Measurements from ENCODE around the gene JAK3. TPM values are rescaled to one million over a fixed set of nuclear protein-coding genes. Genes with fewer than 3 reads are reported as not detected.
A peak's percentile ranks its signal among the peaks of the same experiment; 100 is the strongest.
"Not testable (repeated sequence)": the region's sequence is repeated elsewhere in the genome, so short reads cannot be mapped to it uniquely, and the experiment has no call there.

JAK3 gene
- total RNA-seq, 4 donors from 2014 or later, result 1.0 to 4.0 (median 1.7) TPM

- no peak for DNase-seq (ENCODE audit: low spot score in 2 of 2)
- TF ChIP-seq POLR2AphosphoS5 (IDR thresholded peaks at IDR 0.05) (no peak), CTCF (IDR thresholded peaks at IDR 0.05) (no peak), EP300 (IDR thresholded peaks at IDR 0.05) (no peak), POLR2A (IDR thresholded peaks at IDR 0.05) (no peak)
- Histone ChIP-seq H3K4me3 (peak overlapping the region; percentile 22), H3K27ac (no peak overlapping the region), H3K9me3 (no peaks in the 10 kb centered on the region), H3K27me3 (peaks cover 43% of the 10 kb centered on the region), H3K4me1 (peaks cover 30% of the 10 kb centered on the region), H3K36me3 (no peaks in the 10 kb centered on the region)
- 49% methylated on average over 8 of the region's 9 CpGs for WGBS
Measured at GRCh38 chr19:17794412-17794730, 53.4 kb downstream of the JAK3 start.

- Histone ChIP-seq H3K27me3 (peaks cover 24% of the 10 kb centered on the region), H3K9me3 (no peaks in the 10 kb centered on the region), H3K36me3 (no peaks in the 10 kb centered on the region), H3K4me1 (peaks cover 21% of the 10 kb centered on the region), H3K4me3 (no peak overlapping the region), H3K27ac (no peak overlapping the region)
- no peak for TF ChIP-seq CTCF (IDR thresholded peaks at IDR 0.05)
- TF ChIP-seq EP300 (IDR thresholded peaks at IDR 0.05), result no peak
- no peak for TF ChIP-seq POLR2A (IDR thresholded peaks at IDR 0.05)
- no peak for TF ChIP-seq POLR2AphosphoS5 (IDR thresholded peaks at IDR 0.05)
- 73% methylated on average over 6 of the region's 6 CpGs for WGBS
- DNase-seq (ENCODE audit: low spot score in 2 of 2), result no peak
Measured at GRCh38 chr19:17790059-17790780, 57.6 kb downstream of the JAK3 start.

- WGBS, result 91% methylated on average over 2 of the region's 2 CpGs
- peaks cover 8% of the 10 kb centered on the region for H3K27me3 ChIP-seq
- peaks cover 13% of the 10 kb centered on the region for H3K4me1 ChIP-seq
- TF ChIP-seq EP300 (IDR thresholded peaks at IDR 0.05), result no peak
- no peak for TF ChIP-seq POLR2A (IDR thresholded peaks at IDR 0.05)
- no peak for TF ChIP-seq POLR2AphosphoS5 (IDR thresholded peaks at IDR 0.05)
- TF ChIP-seq CTCF (IDR thresholded peaks at IDR 0.05), result no peak
- H3K27ac ChIP-seq, result no peak overlapping the region
- H3K9me3 ChIP-seq, result no peaks in the 10 kb centered on the region
- no peak for DNase-seq (ENCODE audit: low spot score in 2 of 2)
- H3K4me3 ChIP-seq, result no peak overlapping the region
- H3K36me3 ChIP-seq, result no peaks in the 10 kb centered on the region
Measured at GRCh38 chr19:17788632-17789031, 59.1 kb downstream of the JAK3 start.

GRCh38 chr19:17787274-17787913 lies 60.4 kb downstream of the JAK3 start:
- H3K4me3 ChIP-seq, result no peak overlapping the region
- no peaks in the 10 kb centered on the region for H3K9me3 ChIP-seq
- peaks cover 13% of the 10 kb centered on the region for H3K4me1 ChIP-seq
- no peaks in the 10 kb centered on the region for H3K36me3 ChIP-seq
- no peak for TF ChIP-seq EP300 (IDR thresholded peaks at IDR 0.05)
- no peak for TF ChIP-seq POLR2AphosphoS5 (IDR thresholded peaks at IDR 0.05)
- TF ChIP-seq CTCF (IDR thresholded peaks at IDR 0.05), result no peak
- no peak for TF ChIP-seq POLR2A (IDR thresholded peaks at IDR 0.05)
- no peak overlapping the region for H3K27ac ChIP-seq
- peaks cover 3% of the 10 kb centered on the region for H3K27me3 ChIP-seq
- WGBS, result 89% methylated on average over 8 of the region's 14 CpGs
- no peak for DNase-seq (ENCODE audit: low spot score in 2 of 2)

- WGBS, result 63% methylated on average over 25 of the region's 32 CpGs
- TF ChIP-seq POLR2A (IDR thresholded peaks at IDR 0.05), result no peak
- peak; percentile 47 to 71 for TF ChIP-seq CTCF (IDR thresholded peaks at IDR 0.05)
- Histone ChIP-seq H3K36me3 (no peaks in the 10 kb centered on the region), H3K27me3 (peaks cover 18% of the 10 kb centered on the region), H3K4me1 (peaks cover 2% of the 10 kb centered on the region), H3K4me3 (no peak overlapping the region), H3K9me3 (no peaks in the 10 kb centered on the region), H3K27ac (no peak overlapping the region)
- no peak for DNase-seq (ENCODE audit: low spot score in 2 of 2)
Measured at GRCh38 chr19:17784201-17785008, 63.4 kb downstream of the JAK3 start.

- not testable (repeated sequence) for H3K9me3 ChIP-seq; H3K4me3 ChIP-seq; H3K4me1 ChIP-seq; H3K36me3 ChIP-seq; H3K27ac ChIP-seq; DNase-seq (ENCODE audit: low spot score in 2 of 2)
- WGBS, result 75% methylated on average over 3 of the region's 5 CpGs
- peaks cover 25% of the 10 kb centered on the region for H3K27me3 ChIP-seq
Measured at GRCh38 chr19:17783721-17784120, 64.1 kb downstream of the JAK3 start.

Data from suprapubic skin (tissue), 4 donors.